K562 (cell line): Measurements from ENCODE around the gene RBMX. TPM values are rescaled to one million over a fixed set of nuclear protein-coding genes. Genes with fewer than 3 reads are reported as not detected.

Experiments
- AFF4 ChIP-seq: sonication (generic); formaldehyde crosslinking; IDR thresholded peaks from 2 replicates; pipeline ENCODE4 v1.8.0; 2023; ENCODE audit warnings: mild to moderate bottlenecking, missing genetic modification reagents
- GATAD2B ChIP-seq: fragments of 450-650 bp; IDR thresholded peaks from 2 replicates; pipeline ENCODE4 v1.6.1; 2017; ENCODE audit warnings: mild to moderate bottlenecking, borderline replicate concordance
- KDM2B ChIP-seq: fragments of 250-450 bp; sonication (Bioruptor Pico); IDR thresholded peaks from 2 replicates; pipeline ENCODE4 v1.8.0; 2021; ENCODE audit warnings: mild to moderate bottlenecking, moderate library complexity
- KHSRP ChIP-seq: fragments of 450-650 bp; IDR thresholded peaks from 2 replicates; pipeline ENCODE4 v1.6.1; 2017
- MXI1 ChIP-seq: IDR thresholded peaks from 2 replicates; pipeline ENCODE4 v1.6.1; 2011; ENCODE audit warnings: low read depth, mild to moderate bottlenecking, improper control_type of control experiment, low read length
- NFE2L1 ChIP-seq: fragments of 450-650 bp; IDR thresholded peaks from 2 replicates; pipeline ENCODE4 v1.6.1; 2016; ENCODE audit warnings: missing genetic modification characterization, low read depth, mild to moderate bottlenecking, missing compliant biosample characterization, moderate library complexity, borderline replicate concordance
- PATZ1 ChIP-seq: fragments of 250-450 bp; sonication (Bioruptor Pico); IDR thresholded peaks from 2 replicates; pipeline ENCODE4 v1.5.0; 2020; ENCODE audit warnings: mild to moderate bottlenecking, borderline replicate concordance
- PHB2 ChIP-seq: fragments of 450-650 bp; IDR thresholded peaks from 2 replicates; pipeline ENCODE4 v1.6.1; 2017; ENCODE audit warnings: low read depth
- POLR2G ChIP-seq: fragments of 200-400 bp; formaldehyde crosslinking; IDR thresholded peaks from 2 replicates; pipeline ENCODE4 v1.6.1; 2017; ENCODE audit warnings: low read depth, mild to moderate bottlenecking, antibody characterized with exemption, low read length, moderate library complexity
- RBM39 ChIP-seq: fragments of 200-400 bp; formaldehyde crosslinking; optimal IDR thresholded peaks from 2 replicates; pipeline ENCODE3; 2018; ENCODE audit warnings: low read depth, low read length
- SETDB1 ChIP-seq: IDR thresholded peaks from one replicate; pipeline ENCODE4 v1.6.1; 2012; ENCODE audit warnings: low read length, control low read depth, inconsistent platforms
- ZBTB8A ChIP-seq: fragments of 450-650 bp; IDR thresholded peaks from 2 replicates; pipeline ENCODE4 v1.6.1; 2018; ENCODE audit warnings: mild to moderate bottlenecking, moderate library complexity; ENCODE audit not compliant: partially characterized antibody
- ZNF239 ChIP-seq: fragments of 250-450 bp; sonication (Bioruptor Pico); IDR thresholded peaks from 2 replicates; pipeline ENCODE4 v1.4.0; 2020; ENCODE audit warnings: mild to moderate bottlenecking
- ZNF282 ChIP-seq: sonication (generic); formaldehyde crosslinking; IDR thresholded peaks from 2 replicates; pipeline ENCODE4 v1.8.1; 2023; ENCODE audit warnings: missing genetic modification reagents
- ZNF444 ChIP-seq: fragments of 250-450 bp; sonication (Bioruptor Pico); IDR thresholded peaks from 2 replicates; pipeline ENCODE4 v1.4.0; 2020; ENCODE audit warnings: mild to moderate bottlenecking, moderate library complexity
- ZNF583 ChIP-seq: fragments of 250-450 bp; sonication (Bioruptor Pico); IDR thresholded peaks from 2 replicates; pipeline ENCODE4 v1.4.0; 2020
- ZNF668 ChIP-seq: fragments of 250-450 bp; sonication (Bioruptor Pico); IDR thresholded peaks from 2 replicates; pipeline ENCODE4 v1.8.0; 2022; ENCODE audit warnings: mild to moderate bottlenecking, inconsistent platforms
- polyA plus RNA-seq, 8 experiments: library from polyadenylated mRNA; depleted of rRNA in 4 of 8; stranded (reverse) in 5 of 8; unstranded in 3 of 8; fragments of >200 nt; fragmentation: Nextera tagmentation in 2 of 8; fragmentation: Illumina TruSeq in 1 of 8; extraction: Ambion mirVana in 2 of 8; extraction: Trizol in 1 of 8; gene quantifications; 2 replicates each; pipeline versions ENCODE4 v1.2.1 to v1.2.3, GENCODE V29; 2011 to 2014; ENCODE audit warnings: inconsistent platforms in 1 of 8, missing spikeins in 1 of 8
- total RNA-seq, 7 experiments: library from RNA; depleted of rRNA in 6 of 7; stranded (reverse); fragments of >200 nt in 6 of 7; fragmentation: Illumina TruSeq in 2 of 7; extraction: Trizol in 2 of 7; gene quantifications; 2 replicates each; pipeline versions ENCODE4 v1.2.1 to v1.2.3, GENCODE V29; 2011 to 2021; ENCODE audit warnings: low replicate concordance in 1 of 7
- TF ChIP-seq, protein P1 (sequence below): fragments of 450-650 bp; formaldehyde crosslinking; IDR thresholded peaks from 2 replicates; pipeline ENCODE4 v1.4.0; 2020; ENCODE audit warnings: mild to moderate bottlenecking, mixed read lengths
- TF ChIP-seq, protein P2 (sequence below): sonication (generic); formaldehyde crosslinking; IDR thresholded peaks from 2 replicates; pipeline ENCODE4 v1.9.0; 2022; ENCODE audit warnings: mild to moderate bottlenecking, missing genetic modification reagents
- TF ChIP-seq, protein P3 (sequence below): sonication (generic); formaldehyde crosslinking; IDR thresholded peaks from 2 replicates; pipeline ENCODE4 v1.8.1; 2023; ENCODE audit warnings: mild to moderate bottlenecking, missing genetic modification reagents, moderate library complexity

The RBMX gene
- total and polyA plus RNA-seq, 9 of the 15 experiments (the other 6 are each of a cell fraction or from before 2014, with no cell fraction given) = 405 to 671 (median 540) TPM

- 0 out of 2 replicates have a peak, but pooled peaks have one; percentile 15 for TF ChIP-seq AFF4
- peak; percentile 64 for TF ChIP-seq POLR2G
- no peak for TF ChIP-seq MXI1
- TF ChIP-seq RBM39 = no peak
- TF ChIP-seq ZNF282 (CRISPR knock-in tag) = no peak
- no peak for TF ChIP-seq GATAD2B
- no peak for TF ChIP-seq ZBTB8A
- TF ChIP-seq NFE2L1 (tag) = no peak
- TF ChIP-seq, protein P1, sequence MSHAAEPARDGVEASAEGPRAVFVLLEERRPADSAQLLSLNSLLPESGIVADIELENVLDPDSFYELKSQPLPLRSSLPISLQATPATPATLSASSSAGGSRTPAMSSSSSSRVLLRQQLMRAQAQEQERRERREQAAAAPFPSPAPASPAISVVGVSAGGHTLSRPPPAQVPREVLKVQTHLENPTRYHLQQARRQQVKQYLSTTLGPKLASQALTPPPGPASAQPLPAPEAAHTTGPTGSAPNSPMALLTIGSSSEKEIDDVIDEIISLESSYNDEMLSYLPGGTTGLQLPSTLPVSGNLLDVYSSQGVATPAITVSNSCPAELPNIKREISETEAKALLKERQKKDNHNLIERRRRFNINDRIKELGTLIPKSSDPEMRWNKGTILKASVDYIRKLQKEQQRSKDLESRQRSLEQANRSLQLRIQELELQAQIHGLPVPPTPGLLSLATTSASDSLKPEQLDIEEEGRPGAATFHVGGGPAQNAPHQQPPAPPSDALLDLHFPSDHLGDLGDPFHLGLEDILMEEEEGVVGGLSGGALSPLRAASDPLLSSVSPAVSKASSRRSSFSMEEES (CRISPR knock-in tag) = no peak
- TF ChIP-seq, protein P2, sequence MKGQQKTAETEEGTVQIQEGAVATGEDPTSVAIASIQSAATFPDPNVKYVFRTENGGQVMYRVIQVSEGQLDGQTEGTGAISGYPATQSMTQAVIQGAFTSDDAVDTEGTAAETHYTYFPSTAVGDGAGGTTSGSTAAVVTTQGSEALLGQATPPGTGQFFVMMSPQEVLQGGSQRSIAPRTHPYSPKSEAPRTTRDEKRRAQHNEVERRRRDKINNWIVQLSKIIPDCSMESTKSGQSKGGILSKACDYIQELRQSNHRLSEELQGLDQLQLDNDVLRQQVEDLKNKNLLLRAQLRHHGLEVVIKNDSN (CRISPR knock-in tag) = no peak
- TF ChIP-seq ZNF444 (CRISPR knock-in tag) = no peak
- TF ChIP-seq ZNF239 (CRISPR knock-in tag) = no peak
- TF ChIP-seq ZNF583 (CRISPR knock-in tag) = no peak
- TF ChIP-seq ZNF668 = no peak
- no peak for TF ChIP-seq KDM2B (CRISPR knock-in tag)
- no peak for TF ChIP-seq KHSRP
- no peak for TF ChIP-seq PHB2
- TF ChIP-seq, protein P3, sequence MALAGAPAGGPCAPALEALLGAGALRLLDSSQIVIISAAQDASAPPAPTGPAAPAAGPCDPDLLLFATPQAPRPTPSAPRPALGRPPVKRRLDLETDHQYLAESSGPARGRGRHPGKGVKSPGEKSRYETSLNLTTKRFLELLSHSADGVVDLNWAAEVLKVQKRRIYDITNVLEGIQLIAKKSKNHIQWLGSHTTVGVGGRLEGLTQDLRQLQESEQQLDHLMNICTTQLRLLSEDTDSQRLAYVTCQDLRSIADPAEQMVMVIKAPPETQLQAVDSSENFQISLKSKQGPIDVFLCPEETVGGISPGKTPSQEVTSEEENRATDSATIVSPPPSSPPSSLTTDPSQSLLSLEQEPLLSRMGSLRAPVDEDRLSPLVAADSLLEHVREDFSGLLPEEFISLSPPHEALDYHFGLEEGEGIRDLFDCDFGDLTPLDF (CRISPR knock-in tag) = no peak
- no peak for TF ChIP-seq PATZ1
- no peak for TF ChIP-seq SETDB1
Measured at GRCh38 chrX:136909119-136909705, 28.7 kb upstream of the RBMX start (continued).
